22Rv1 (cell line): ENCODE measurements around the gene CACNA2D2.

Experiments
- ZFX ChIP-seq: fragments of 450-650 bp; IDR thresholded peaks from 2 replicates; pipeline ENCODE4 v1.6.1; 2017; ENCODE audit warnings: antibody characterized with exemption, borderline replicate concordance
- TF ChIP-seq, protein P1 (sequence below): fragments of 450-650 bp; IDR thresholded peaks from 2 replicates; pipeline ENCODE4 v1.5.1; 2017; ENCODE audit warnings: mild to moderate bottlenecking

DNA sequence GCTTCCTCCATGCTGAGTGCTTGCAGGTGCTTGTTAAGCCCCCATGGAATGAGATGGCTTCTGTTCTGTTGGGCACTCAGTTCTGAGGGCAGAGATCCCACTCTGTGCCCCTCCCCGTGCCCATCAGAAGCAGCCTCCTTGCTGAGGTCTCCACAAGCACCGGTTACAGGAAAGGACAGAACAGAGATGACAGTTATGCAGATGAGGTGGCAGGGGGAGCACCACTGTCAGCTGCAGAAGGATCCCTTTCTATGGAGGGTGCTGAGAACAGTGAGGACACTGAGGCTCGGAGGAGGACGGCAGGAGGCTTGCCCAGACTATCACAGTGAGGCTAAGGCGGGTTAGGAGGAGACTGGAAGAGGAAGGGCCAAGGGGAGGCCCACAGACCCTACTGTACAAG, 12.4 kb downstream of the CACNA2D2 start:
- TF ChIP-seq, protein P1, sequence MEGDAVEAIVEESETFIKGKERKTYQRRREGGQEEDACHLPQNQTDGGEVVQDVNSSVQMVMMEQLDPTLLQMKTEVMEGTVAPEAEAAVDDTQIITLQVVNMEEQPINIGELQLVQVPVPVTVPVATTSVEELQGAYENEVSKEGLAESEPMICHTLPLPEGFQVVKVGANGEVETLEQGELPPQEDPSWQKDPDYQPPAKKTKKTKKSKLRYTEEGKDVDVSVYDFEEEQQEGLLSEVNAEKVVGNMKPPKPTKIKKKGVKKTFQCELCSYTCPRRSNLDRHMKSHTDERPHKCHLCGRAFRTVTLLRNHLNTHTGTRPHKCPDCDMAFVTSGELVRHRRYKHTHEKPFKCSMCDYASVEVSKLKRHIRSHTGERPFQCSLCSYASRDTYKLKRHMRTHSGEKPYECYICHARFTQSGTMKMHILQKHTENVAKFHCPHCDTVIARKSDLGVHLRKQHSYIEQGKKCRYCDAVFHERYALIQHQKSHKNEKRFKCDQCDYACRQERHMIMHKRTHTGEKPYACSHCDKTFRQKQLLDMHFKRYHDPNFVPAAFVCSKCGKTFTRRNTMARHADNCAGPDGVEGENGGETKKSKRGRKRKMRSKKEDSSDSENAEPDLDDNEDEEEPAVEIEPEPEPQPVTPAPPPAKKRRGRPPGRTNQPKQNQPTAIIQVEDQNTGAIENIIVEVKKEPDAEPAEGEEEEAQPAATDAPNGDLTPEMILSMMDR = no peak
- no peak for TF ChIP-seq ZFX
